ENCODE results near the gene ULK4.
A peak's percentile ranks its signal among the peaks of the same experiment; 100 is the strongest.

Gene ULK4

GRCh38 chr3:41578798-41579197 is 383.1 kb downstream of the ULK4 start:
- no peak overlapping the region for H3K4me3 ChIP-seq (ENCODE audit: low read depth, low read length)
- no peak for TF ChIP-seq CTCF (IDR thresholded peaks at IDR 0.05; ENCODE audit: insufficient read depth, low read depth, low read length, missing control alignments)
- no peak for DNase-seq (ENCODE audit: low read depth)

GRCh38 chr3:41575724-41576123 is 386.2 kb downstream of the ULK4 start:
- no peak for DNase-seq (ENCODE audit: low read depth)
- H3K4me3 ChIP-seq (ENCODE audit: low read depth, low read length), result no peak overlapping the region
- no peak for TF ChIP-seq CTCF (IDR thresholded peaks at IDR 0.05; ENCODE audit: insufficient read depth, low read depth, low read length, missing control alignments)

- peak; percentile 25 for DNase-seq (ENCODE audit: low read depth)
- TF ChIP-seq CTCF (IDR thresholded peaks at IDR 0.05; ENCODE audit: insufficient read depth, low read depth, low read length, missing control alignments), result no peak
Observed at GRCh38 chr3:41574900-41575299, 387.0 kb downstream of the ULK4 start.

GRCh38 chr3:41573591-41573990 is 388.3 kb downstream of the ULK4 start:
- no peak for TF ChIP-seq CTCF (IDR thresholded peaks at IDR 0.05; ENCODE audit: insufficient read depth, low read depth, low read length, missing control alignments)
- no peak for DNase-seq (ENCODE audit: low read depth)
- H3K4me3 ChIP-seq (ENCODE audit: low read depth, low read length), result no peak overlapping the region

More at GRCh38 chr3:41574900-41575299, 387.0 kb downstream of the ULK4 start:
- no peak overlapping the region for H3K4me3 ChIP-seq (ENCODE audit: low read depth, low read length)

DNA sequence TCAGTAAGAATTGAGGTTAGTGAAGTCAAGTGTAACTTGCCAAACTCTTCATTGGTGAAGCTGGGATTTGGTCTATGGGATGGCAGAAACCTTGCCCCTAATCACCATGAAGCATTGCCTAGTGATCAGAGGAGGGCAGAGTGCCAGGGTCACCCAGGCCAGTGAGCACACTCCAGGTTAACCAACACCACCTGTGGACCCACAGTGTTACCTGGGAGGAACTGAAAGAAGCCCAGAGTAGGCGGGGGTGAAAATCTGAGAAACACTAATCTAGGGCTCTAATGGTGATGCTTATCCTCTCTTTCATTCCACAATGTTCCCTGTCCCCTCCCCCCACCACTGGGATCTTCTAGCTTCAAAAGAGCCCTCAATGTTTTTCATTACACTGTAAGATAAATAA is 389.8 kb downstream of the ULK4 start:
- no peak for TF ChIP-seq CTCF (IDR thresholded peaks at IDR 0.05; ENCODE audit: insufficient read depth, low read depth, low read length, missing control alignments)
- no peak for DNase-seq (ENCODE audit: low read depth)
- no peak overlapping the region for H3K4me3 ChIP-seq (ENCODE audit: low read depth, low read length)

GRCh38 chr3:41569632-41570305 is 392.1 kb downstream of the ULK4 start:
- no peak for TF ChIP-seq CTCF (IDR thresholded peaks at IDR 0.05; ENCODE audit: insufficient read depth, low read depth, low read length, missing control alignments)
- no peak for DNase-seq (ENCODE audit: low read depth)
- H3K4me3 ChIP-seq (ENCODE audit: low read depth, low read length), result no peak overlapping the region

- no peak for DNase-seq (ENCODE audit: low read depth)
- H3K4me3 ChIP-seq (ENCODE audit: low read depth, low read length), result no peak overlapping the region
- TF ChIP-seq CTCF (IDR thresholded peaks at IDR 0.05; ENCODE audit: insufficient read depth, low read depth, low read length, missing control alignments), result no peak
Observed at GRCh38 chr3:41565948-41566514, 395.9 kb downstream of the ULK4 start.
